GM12878 (cell line): Measurements from ENCODE around the gene SSPN. TPM values are rescaled to one million over a fixed set of nuclear protein-coding genes. Genes with fewer than 3 reads are reported as not detected.

ENCODE experiments used
- ATAC-seq: fragments of 200-7000 bp; cut with Tn5 transposase; 3 replicates; pipeline ENCODE4 v1.9.1; 2020; ENCODE audit warnings: mild to moderate bottlenecking, moderate library complexity
- BruUV-seq: library from RNA; stranded (reverse); fragments of 400-500 nt; replicated peaks from 2 replicates; lab custom pipeline; 2021; lab: Mats Ljungman, UMichigan
- CTCF ChIA-PET: fragments of 300-600 bp; sonication (Branson Sonifier 250); formaldehyde crosslinking; extraction: SDS; loops from one replicate; lab custom pipeline; 2021; ENCODE audit warnings: inconsistent platforms; lab: Yijun Ruan, JAX
- POLR2A ChIA-PET: fragments of 350-600 bp; formaldehyde crosslinking; extraction: SDS; loops from one replicate; lab custom pipeline; 2021; ENCODE audit warnings: inconsistent platforms; lab: Charles Lee
- RAD21 ChIA-PET: fragments of 300-600 bp; sonication (Branson Sonifier 250); formaldehyde crosslinking; loops from one replicate; lab custom pipeline; 2023; ENCODE audit warnings: antibody characterized with exemption; ENCODE audit not compliant: unreplicated experiment; lab: Charles Lee
- SMC1A ChIA-PET: fragments of 300-600 bp; sonication (Branson Sonifier 250); formaldehyde crosslinking; loops from one replicate; lab custom pipeline; 2023; ENCODE audit not compliant: unreplicated experiment, uncharacterized antibody; lab: Charles Lee
- DNase-seq: peaks from one replicate; pipeline ENCODE4 v3.0.0-alpha.2; 2011; ENCODE audit warnings: low read depth, low spot score
- FAIRE-seq: peaks from 3 replicates; lab custom pipeline; 2011; peaks lifted over from hg19 to GRCh38; lab: Jason Lieb, UNC
- H2AFZ ChIP-seq: 2 replicates; pipeline ENCODE4 v1.6.0; 2011; ENCODE audit warnings: low read depth, low read length, control low read depth; ENCODE audit not compliant: control insufficient read depth
- H3K27ac ChIP-seq: 2 replicates; pipeline ENCODE4 v1.5.1; 2011; ENCODE audit warnings: control low read depth; ENCODE audit not compliant: control insufficient read depth, insufficient read depth
- H3K27me3 ChIP-seq, 2 experiments: replicated peaks in 1 of 2; 2 replicates each; pipeline versions ENCODE4 v1.6.0 to v1.6.1; 2011; ENCODE audit warnings: low read length in 1 of 2; ENCODE audit not compliant: control insufficient read depth in 2 of 2, insufficient read depth in 2 of 2
- H3K36me3 ChIP-seq, 2 experiments: 2 replicates each; pipeline ENCODE4 v1.5.1; 2011; ENCODE audit warnings: low read length in 1 of 2; ENCODE audit not compliant: control insufficient read depth in 2 of 2, insufficient read depth in 2 of 2
- H3K4me1 ChIP-seq: 2 replicates; pipeline ENCODE4 v1.6.1; 2011; ENCODE audit warnings: mild to moderate bottlenecking, low read length, moderate library complexity, mixed read lengths; ENCODE audit not compliant: control insufficient read depth, insufficient read depth
- H3K4me2 ChIP-seq: 2 replicates; pipeline ENCODE4 v1.6.0; 2011; ENCODE audit warnings: control low read depth; ENCODE audit not compliant: control insufficient read depth, insufficient read depth
- H3K4me3 ChIP-seq: fragments of 200-600 bp; sonication (generic); 2 replicates; pipeline ENCODE4 v1.5.1; 2016
- H3K79me2 ChIP-seq: 2 replicates; pipeline ENCODE4 v1.6.0; 2011; ENCODE audit warnings: low read length; ENCODE audit not compliant: control insufficient read depth, insufficient read depth
- H3K9ac ChIP-seq: 2 replicates; pipeline ENCODE4 v1.8.0; 2011; ENCODE audit warnings: low read length, control low read depth, mixed read lengths; ENCODE audit not compliant: control insufficient read depth, insufficient read depth
- H3K9me3 ChIP-seq: replicated peaks from 3 replicates; pipeline ENCODE4 v1.5.1; 2011; ENCODE audit warnings: mild to moderate bottlenecking, low read length; ENCODE audit not compliant: control insufficient read depth, insufficient read depth
- H4K20me1 ChIP-seq: 2 replicates; pipeline ENCODE4 v1.6.0; 2011; ENCODE audit not compliant: control insufficient read depth, insufficient read depth
- IKZF1 ChIP-seq: fragments of 450-650 bp; conservative IDR thresholded peaks from 2 replicates; pipeline ENCODE4 v1.6.1; 2017; ENCODE audit warnings: antibody characterized with exemption, mild to moderate bottlenecking
- JUND ChIP-seq: IDR thresholded peaks from 2 replicates; pipeline ENCODE4 v1.6.1; 2012; ENCODE audit warnings: low read depth, mild to moderate bottlenecking, low read length, improper control_type of control experiment, moderate library complexity
- MXI1 ChIP-seq: fragments of 150-350 bp; IDR thresholded peaks from 2 replicates; pipeline ENCODE4 v1.6.1; 2011; ENCODE audit warnings: low read depth, mild to moderate bottlenecking, inconsistent platforms, low read length, improper control_type of control experiment
- NBN ChIP-seq: fragments of 450-650 bp; IDR thresholded peaks from 2 replicates; pipeline ENCODE4 v1.6.1; 2016
- NR2C2 ChIP-seq: IDR thresholded peaks from 2 replicates; pipeline ENCODE4 v1.6.1; 2011; ENCODE audit warnings: borderline replicate concordance, low read depth; ENCODE audit not compliant: control insufficient read depth, insufficient read length
- POLR2A ChIP-seq: IDR thresholded peaks from 2 replicates; pipeline ENCODE4 v1.6.1; 2011; ENCODE audit warnings: low read depth, mild to moderate bottlenecking, low read length
- RAD51 ChIP-seq: fragments of 450-650 bp; IDR thresholded peaks from 2 replicates; pipeline ENCODE4 v1.6.1; 2016; ENCODE audit warnings: moderate library complexity, mild to moderate bottlenecking, inconsistent platforms
- SIN3A ChIP-seq: IDR thresholded peaks from 2 replicates; pipeline ENCODE4 v1.6.1; 2012; ENCODE audit warnings: low read depth, low read length, improper control_type of control experiment
- SIX5 ChIP-seq: IDR thresholded peaks from 2 replicates; pipeline ENCODE4 v1.6.1; 2011; ENCODE audit warnings: mild to moderate bottlenecking, low read depth, low read length, moderate library complexity; ENCODE audit not compliant: severe bottlenecking
- ZBED1 ChIP-seq: IDR thresholded peaks from 2 replicates; pipeline ENCODE4 v1.6.1; 2016; ENCODE audit warnings: borderline replicate concordance
- ZBTB11 ChIP-seq: fragments of 450-650 bp; formaldehyde crosslinking; IDR thresholded peaks from 2 replicates; pipeline ENCODE4 v1.5.0; 2022; ENCODE audit warnings: mild to moderate bottlenecking, missing genetic modification characterization
- ZBTB40 ChIP-seq: fragments of 450-650 bp; IDR thresholded peaks from 2 replicates; pipeline ENCODE4 v1.6.1; 2016; ENCODE audit warnings: mild to moderate bottlenecking, moderate library complexity, borderline replicate concordance
- ZNF592 ChIP-seq: fragments of 450-650 bp; IDR thresholded peaks from 2 replicates; pipeline ENCODE4 v1.6.1; 2017; ENCODE audit warnings: mild to moderate bottlenecking, moderate library complexity
- ZZZ3 ChIP-seq: IDR thresholded peaks from 2 replicates; pipeline ENCODE4 v1.6.1; 2011; ENCODE audit warnings: low read depth; ENCODE audit not compliant: control insufficient read depth, insufficient read length
- WGBS: methylation state at CpG from one replicate; pipeline ENCODE4 v1.1.6; 2016; ENCODE audit warnings: low lambda C conversion rate; ENCODE audit not compliant: insufficient replicate concordance, insufficient coverage; ENCODE audit errors: missing lambda C conversion rate; 5-methylcytosine and 5-hydroxymethylcytosine counted together
- in situ Hi-C: fragments of 300-500 bp; cut with MboI; formaldehyde crosslinking; loops from 9 replicates; pipeline ENCODE4 v1.14.3; 2018; ENCODE audit warnings: mixed read lengths
- intact Hi-C: fragments of 100-400 bp; cut with micrococcal nuclease; formaldehyde crosslinking; loops from one replicate; pipeline ENCODE4 v1.14.2; 2022; ENCODE audit not compliant: unreplicated experiment
- polyA plus RNA-seq, 11 experiments: library from polyadenylated mRNA; depleted of rRNA in 4 of 11; unstranded in 6 of 11; stranded (reverse) in 5 of 11; fragments of >200 nt; fragmentation: Nextera tagmentation in 4 of 11; fragmentation: Illumina TruSeq in 1 of 11; extraction: Ambion mirVana in 4 of 11; extraction: Trizol in 1 of 11; gene quantifications; 1 replicate in 1 of 11; 2 replicates in 10 of 11; pipeline versions ENCODE4 v1.2.1 to v1.2.3, GENCODE V29; 2011 to 2016; ENCODE audit warnings: inconsistent platforms in 2 of 11, missing spikeins in 2 of 11, low read depth in 1 of 11
- total RNA-seq, 4 experiments: library from RNA; depleted of rRNA in 3 of 4; stranded (reverse); fragments of >200 nt in 3 of 4; fragmentation: Illumina TruSeq in 1 of 4; extraction: Trizol in 1 of 4; gene quantifications; 2 replicates each; pipeline versions ENCODE4 v1.2.1 to v1.2.3, GENCODE V29; 2013 to 2021

SSPN gene
- total and polyA plus RNA-seq, 10 of the 15 experiments (the other 5 are each of a cell fraction or from before 2014, with no cell fraction given), result 0.04 to 0.41 (median 0.28) TPM; not detected in 5

GRCh38 chr12:26233631-26234030 lies 38.3 kb downstream of the SSPN start:
- 93% methylated on average over 9 of the region's 9 CpGs for WGBS
- ChIA-PET RAD21 (no interaction called here), CTCF (interaction anchor here (0.6 to 1.4 kb wide), 3 partner anchors 9 to 282 kb away, joined by 3 to 4 read pairs (median 4); no protein-coding TSS in a partner anchor), POLR2A (no interaction called here), SMC1A (interaction anchor here (1.0 to 1.9 kb wide), 4 partner anchors 12 to 182 kb away, joined by 3 to 7 read pairs (median 4); no protein-coding TSS in a partner anchor)
- no peaks in the 10 kb centered on the region for H3K36me3 ChIP-seq
- H3K9me3 ChIP-seq, result no peaks in the 10 kb centered on the region
- H3K79me2 ChIP-seq, result no peaks in the 10 kb centered on the region
- no peak overlapping the region for H3K4me3 ChIP-seq
- ATAC-seq, result no peak
- H3K9ac ChIP-seq, result no peak overlapping the region
- in situ Hi-C loops (no loop called here), intact Hi-C loops (no loop called here)
- H3K4me1 ChIP-seq, result no peaks in the 10 kb centered on the region
- FAIRE-seq, result no peak
- no peak overlapping the region for H3K27ac ChIP-seq
- H2AFZ ChIP-seq, result no peak overlapping the region
- H3K4me2 ChIP-seq, result no peak overlapping the region
- BruUV-seq, result no TSS peak
- peaks cover 0 to 2% of the 10 kb centered on the region in 2 experiments; a peak in 1 of 4 replicates for H3K27me3 ChIP-seq
- H4K20me1 ChIP-seq, result no peaks in the 10 kb centered on the region
- no peak for DNase-seq
- no peak for TF ChIP-seq MXI1
- TF ChIP-seq NBN, result no peak
- no peak for TF ChIP-seq SIN3A
- TF ChIP-seq ZBED1, result no peak
- TF ChIP-seq NR2C2, result no peak
- no peak for TF ChIP-seq SIX5
- no peak for TF ChIP-seq ZNF592
- no peak for TF ChIP-seq ZBTB11
- no peak for TF ChIP-seq ZBTB40
- TF ChIP-seq POLR2A, result no peak
- no peak for TF ChIP-seq RAD51
- TF ChIP-seq ZZZ3, result no peak
- TF ChIP-seq JUND, result no peak
- TF ChIP-seq IKZF1, result no peak
